Umbilical cord (tissue), 2 donors: ENCODE data around the gene INSYN2B. TPM values are rescaled to one million over a fixed set of nuclear protein-coding genes. Genes with fewer than 3 reads are reported as not detected.
A peak's percentile ranks its signal among the peaks of the same experiment; 100 is the strongest.

ENCODE experiments used
- DNase-seq: peaks from one replicate; pipeline ENCODE4 v3.0.0-alpha.2; 2015; ENCODE audit warnings: low spot score
- total RNA-seq: library from RNA; depleted of rRNA; stranded (reverse); fragments of >200 nt; gene quantifications from one replicate; pipeline ENCODE4 v1.2.3, GENCODE V29; 2014; ENCODE audit warnings: low replicate concordance; ENCODE audit not compliant: insufficient read depth

Gene INSYN2B
- total RNA-seq, 1 donor from 2014 or later: 1.7 TPM

DNA sequence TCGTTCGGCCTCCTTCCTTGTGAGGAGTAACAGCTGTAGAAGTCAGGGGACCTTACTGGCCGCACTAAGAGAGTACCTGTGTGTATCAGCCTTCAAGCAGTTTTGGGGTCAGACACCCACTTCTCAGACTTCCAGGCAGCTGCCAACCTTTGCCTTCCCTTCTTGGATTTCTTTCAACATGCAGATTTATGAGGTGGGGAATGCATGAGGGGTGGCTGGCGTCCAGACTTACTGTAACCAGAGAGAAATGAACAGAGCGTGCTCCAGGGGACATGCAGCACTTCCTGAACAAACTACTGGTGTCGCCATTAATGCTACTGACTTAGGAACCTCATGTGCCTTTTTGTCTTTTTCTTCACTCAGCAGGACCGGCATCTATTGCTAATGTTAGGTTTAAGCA lies 46.7 kb downstream of the INSYN2B start:
- no peak for DNase-seq

GRCh38 chr5:169933127-169933526 lies 47.2 kb downstream of the INSYN2B start:
- no peak for DNase-seq

- DNase-seq: no peak
Observed at GRCh38 chr5:169923988-169924387, 56.3 kb downstream of the INSYN2B start.

DNA sequence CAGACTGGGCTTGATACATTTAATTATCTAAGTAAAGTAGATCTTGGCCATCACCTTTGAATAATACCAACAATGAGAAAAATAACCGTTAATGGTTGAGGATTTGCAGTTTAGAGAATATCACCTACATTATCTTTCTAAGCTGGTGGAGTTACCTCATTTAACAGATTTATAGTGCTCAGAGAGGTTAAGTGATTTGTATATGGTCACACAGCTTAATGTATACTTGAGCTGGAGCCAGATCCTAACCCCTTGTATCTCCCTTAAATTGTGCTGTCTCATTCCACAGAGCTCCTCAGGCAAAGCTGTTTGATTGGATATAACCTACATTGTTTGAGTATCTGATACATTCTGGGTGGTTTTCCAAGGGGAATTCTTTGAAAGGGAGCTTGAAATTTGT lies 57.8 kb downstream of the INSYN2B start:
- no peak for DNase-seq

DNA sequence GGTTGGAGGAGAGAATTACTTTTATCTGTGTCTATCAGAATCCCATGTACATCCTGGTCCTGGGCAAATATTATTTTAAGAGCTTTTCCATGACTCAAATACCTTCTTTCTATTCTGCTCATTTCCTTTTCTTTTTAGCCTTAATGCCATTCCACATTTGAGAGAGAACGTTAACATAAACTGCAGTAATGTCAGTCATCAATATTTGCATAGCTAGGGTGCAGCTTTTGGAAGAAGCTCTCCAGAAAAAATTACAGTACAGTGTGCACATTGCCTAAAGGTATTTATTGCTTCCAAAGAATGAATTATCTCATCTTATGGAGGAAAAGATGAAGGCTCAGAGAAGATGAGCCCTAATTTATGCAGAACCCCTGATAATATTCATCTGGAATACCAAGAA lies 58.3 kb downstream of the INSYN2B start:
- no peak for DNase-seq

GRCh38 chr5:169921384-169921783 lies 58.9 kb downstream of the INSYN2B start:
- no peak for DNase-seq

GRCh38 chr5:169920474-169920873 lies 59.8 kb downstream of the INSYN2B start:
- DNase-seq: no peak

GRCh38 chr5:169918228-169918627 lies 62.1 kb downstream of the INSYN2B start:
- no peak for DNase-seq

DNA sequence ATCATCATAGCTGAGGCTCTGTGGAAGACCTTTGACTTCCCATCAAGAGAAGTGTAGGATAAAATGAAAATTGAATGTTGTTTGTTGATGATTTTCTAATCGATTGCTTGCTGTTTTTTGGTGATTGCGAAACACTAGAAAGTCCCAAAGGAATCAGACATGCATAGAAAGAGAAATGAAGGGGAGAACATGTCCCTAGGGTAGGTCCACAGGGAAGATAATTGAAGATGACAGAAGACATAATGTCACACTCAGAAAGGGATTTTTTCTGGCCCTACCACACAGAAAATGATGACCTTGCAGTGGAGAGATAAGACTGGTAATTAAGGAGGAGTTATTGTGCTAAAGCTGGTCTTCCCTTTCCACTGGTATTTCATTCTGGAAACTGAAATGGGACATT lies 62.8 kb downstream of the INSYN2B start:
- no peak for DNase-seq

- DNase-seq: peak; percentile 81
Observed at GRCh38 chr5:169914766-169915165, 65.5 kb downstream of the INSYN2B start.

DNA sequence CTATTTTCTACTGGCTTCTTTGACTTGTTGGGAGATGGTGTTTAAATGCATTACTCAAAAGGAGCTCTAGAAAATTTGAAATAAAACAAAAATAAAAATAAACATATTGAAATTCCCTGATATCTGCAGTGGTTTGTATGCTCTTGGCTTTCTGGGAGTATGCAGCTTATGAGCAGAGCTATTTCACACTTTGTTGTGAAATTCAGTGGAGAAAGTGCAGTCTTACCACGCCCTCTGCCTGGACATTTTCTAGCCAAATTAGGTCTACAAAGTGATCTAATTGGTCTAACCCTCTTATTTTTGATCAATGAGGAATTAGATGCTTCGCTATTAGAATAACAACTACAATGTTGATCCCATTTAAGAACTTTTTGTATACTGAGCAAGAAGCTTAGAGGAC lies 66.8 kb downstream of the INSYN2B start:
- no peak for DNase-seq

DNA sequence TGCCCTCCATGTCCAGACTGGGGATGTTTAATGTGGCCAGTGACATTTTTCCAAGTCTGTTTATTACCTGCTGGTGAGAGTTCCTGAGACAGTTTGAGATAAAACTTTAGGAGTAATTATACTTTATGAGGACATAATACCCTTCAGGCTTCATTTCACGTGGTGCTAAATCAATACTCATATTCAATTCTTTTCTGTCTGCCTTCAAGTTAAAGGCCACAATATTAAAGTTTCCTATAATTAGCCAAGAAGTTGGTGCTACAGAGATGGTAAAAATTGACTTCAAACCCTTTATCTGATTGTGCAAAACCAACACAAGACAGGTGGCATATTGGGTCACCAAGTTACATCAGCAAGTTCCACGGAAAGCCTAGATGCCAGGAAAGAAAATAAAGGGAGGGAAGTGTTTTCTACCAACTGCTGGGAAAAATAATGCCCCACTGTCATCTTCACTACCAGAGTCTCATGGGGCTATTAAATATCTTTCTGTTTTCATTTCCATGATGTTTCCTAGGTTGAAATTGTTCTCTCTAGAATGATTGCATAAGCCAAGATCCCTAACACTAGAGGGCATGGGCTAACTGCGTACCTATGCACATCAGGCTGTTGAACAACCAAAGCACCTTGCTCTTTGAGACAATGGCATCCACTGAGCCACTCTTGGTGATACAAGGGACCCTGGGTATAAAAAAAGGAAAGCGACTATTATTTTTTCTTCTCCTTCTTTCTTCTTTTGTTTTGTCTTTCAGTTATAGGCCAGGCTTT lies 68.7 kb downstream of the INSYN2B start:
- no peak for DNase-seq

DNA sequence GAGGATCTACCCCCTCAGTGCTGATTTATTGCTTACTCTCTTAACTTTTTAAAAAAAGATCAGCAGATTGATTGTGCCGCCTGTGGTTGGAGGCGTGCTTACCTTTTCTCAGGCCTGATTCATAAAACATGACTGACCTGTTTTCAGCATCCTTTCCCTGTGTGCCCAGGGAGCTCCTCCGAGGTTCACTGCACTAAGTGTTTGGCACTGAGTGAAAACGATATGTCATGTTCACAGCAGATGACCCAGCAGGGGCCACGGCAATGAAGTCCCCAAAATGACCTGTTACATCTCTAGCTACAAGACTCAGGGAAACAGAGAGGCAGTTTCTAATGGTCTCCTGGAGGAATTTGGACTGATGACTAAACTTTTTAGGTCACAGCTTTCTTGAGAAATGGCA lies 69.9 kb downstream of the INSYN2B start:
- DNase-seq: no peak

GRCh38 chr5:169909945-169910344 lies 70.3 kb downstream of the INSYN2B start:
- no peak for DNase-seq

DNA sequence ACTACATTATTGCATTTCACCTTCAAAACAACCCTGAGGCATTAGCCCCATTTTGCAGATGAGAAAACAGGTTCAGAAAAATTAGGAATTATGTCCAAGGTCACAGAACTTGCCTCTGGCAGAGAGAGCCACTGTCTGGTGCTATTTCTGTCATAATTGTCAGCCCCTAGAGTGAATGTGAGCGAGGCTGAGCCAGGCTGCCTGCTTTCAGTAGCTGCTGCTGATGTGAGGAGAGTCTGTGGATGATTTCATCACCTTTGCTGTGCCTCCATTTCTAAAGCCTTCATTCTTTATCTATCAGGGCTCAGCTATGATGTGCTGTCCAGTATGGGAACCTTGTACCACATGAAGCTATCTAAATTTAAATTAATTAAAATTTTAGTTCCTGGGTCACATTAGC lies 71.4 kb downstream of the INSYN2B start:
- DNase-seq: no peak

DNA sequence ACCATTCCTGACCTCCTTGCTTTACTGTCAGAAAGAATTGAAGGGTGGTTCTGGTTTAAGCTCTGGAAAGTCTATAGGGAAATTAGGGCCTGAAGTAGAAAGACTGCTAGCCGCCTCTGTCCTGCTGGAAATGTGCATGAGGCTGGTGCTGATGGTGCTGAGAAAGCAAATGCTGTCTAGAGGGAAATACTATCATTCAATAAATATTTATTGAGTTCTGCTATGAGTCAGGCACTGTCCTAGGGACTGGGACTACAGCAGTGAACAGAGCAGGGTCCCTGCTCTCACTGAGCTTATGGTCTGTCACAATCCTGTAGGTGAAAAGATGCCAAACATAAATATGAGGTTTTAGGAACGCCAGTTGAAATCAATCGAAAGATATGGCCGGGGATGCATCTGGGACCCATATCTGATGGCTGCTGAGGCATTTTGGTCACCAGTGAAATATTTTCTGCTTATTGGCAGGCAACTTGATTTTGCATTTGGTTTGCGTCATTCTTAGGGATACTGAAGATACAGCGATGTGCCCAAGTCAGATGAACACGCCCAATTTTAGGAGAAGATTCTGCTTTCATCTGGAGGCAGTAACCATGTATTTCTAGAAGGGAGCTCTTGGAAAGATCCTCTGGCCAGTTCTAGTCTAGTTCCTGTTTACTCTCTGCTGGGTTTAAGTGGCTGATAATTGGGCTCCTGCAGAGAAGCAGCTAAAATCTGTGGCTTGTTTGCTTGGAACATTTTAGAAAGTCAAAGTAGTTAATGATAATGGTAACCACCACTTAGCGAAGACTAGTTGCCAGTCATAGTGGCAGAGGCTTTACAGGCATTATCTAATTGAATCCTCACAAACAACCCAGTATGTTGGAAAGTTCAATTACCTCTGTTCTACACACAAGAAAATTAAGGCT lies 73.3 kb downstream of the INSYN2B start:
- DNase-seq: no peak

- no peak for DNase-seq
Observed at GRCh38 chr5:169905017-169905416, 75.3 kb downstream of the INSYN2B start.

DNA sequence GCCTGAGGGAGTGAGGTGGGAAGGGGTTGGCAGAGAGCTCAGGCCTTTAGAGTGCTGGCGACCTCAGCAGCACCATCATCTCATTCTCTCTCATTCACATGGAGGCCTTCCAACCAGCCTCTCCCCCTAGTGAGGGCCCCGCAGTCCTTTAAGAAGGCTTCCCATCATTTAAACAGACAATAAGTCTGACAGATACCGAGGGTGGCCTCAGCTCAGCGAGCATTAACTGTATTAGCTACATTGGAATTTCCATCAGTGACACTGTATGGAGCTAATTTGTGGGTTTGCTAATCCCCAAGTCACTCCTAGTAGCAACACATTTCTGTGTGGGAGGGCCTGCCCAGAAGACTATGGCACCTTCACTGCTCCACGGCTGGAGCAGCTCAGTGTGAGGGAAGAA lies 75.8 kb downstream of the INSYN2B start:
- no peak for DNase-seq

GRCh38 chr5:169904059-169904458 lies 76.2 kb downstream of the INSYN2B start:
- DNase-seq: no peak

- DNase-seq: no peak
Observed at GRCh38 chr5:169901896-169902295, 78.4 kb downstream of the INSYN2B start.

GRCh38 chr5:169897481-169897880 lies 82.8 kb downstream of the INSYN2B start:
- DNase-seq: no peak

DNA sequence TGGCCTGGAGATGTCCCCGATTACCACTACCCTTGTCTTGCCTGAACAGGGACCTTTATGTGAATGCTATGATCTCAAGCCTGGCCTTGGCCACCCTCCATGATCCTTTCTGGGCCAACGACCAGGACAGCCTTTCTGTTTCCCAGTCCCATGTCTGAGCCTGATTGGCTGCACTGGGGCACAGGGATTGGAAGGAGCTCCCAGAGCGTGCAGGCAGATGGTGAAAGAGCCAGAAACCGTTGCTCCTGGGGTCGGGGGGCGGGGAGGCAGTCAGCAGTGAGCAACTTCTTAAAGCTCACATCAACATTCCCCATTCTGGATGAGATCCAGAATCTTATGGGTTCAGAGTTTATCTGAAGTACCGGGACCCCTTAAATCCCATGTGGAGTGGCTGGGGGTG lies 84.4 kb downstream of the INSYN2B start:
- DNase-seq: peak; percentile 22

GRCh38 chr5:169893571-169893970 lies 86.7 kb downstream of the INSYN2B start:
- DNase-seq: no peak
